HG02759 (cell line): Measurements from ENCODE around the gene DNPH1.

ENCODE experiments used
- ATAC-seq: cut with Tn5 transposase; IDR thresholded peaks from one replicate; pipeline ENCODE4 v1.9.1; 2021; ENCODE audit warnings: mild to moderate bottlenecking, moderate library complexity; ENCODE audit not compliant: unreplicated experiment

Gene DNPH1

DNA sequence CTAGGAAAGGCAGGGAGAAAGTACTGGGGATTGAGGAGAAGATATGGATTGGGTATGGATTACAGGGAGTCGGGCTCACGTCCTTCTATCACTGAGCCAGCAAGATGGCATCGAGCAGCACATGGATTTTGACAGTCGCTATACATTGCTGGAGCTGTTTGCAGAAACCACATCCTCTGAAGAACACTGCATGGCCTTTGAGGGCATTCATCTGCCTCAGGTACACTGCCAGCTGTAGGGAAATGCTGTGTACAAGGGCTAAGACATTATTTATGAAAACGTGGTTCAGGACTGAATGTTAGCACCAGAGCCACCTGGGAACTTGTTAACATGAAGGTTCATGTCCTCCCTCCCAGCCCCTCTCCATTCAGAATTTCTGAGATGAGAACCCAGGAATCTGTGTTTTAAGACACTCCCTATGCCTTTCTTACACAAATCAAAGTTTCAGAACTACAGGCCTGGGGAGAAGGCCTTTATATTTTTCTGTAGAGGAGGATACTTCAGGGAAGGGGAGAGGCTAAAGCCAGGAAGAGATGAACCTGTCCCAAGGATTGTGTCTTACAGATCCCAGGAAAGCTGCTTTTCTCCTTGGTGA is 43.8 kb downstream of the DNPH1 start:
- ATAC-seq, result no peak

DNA sequence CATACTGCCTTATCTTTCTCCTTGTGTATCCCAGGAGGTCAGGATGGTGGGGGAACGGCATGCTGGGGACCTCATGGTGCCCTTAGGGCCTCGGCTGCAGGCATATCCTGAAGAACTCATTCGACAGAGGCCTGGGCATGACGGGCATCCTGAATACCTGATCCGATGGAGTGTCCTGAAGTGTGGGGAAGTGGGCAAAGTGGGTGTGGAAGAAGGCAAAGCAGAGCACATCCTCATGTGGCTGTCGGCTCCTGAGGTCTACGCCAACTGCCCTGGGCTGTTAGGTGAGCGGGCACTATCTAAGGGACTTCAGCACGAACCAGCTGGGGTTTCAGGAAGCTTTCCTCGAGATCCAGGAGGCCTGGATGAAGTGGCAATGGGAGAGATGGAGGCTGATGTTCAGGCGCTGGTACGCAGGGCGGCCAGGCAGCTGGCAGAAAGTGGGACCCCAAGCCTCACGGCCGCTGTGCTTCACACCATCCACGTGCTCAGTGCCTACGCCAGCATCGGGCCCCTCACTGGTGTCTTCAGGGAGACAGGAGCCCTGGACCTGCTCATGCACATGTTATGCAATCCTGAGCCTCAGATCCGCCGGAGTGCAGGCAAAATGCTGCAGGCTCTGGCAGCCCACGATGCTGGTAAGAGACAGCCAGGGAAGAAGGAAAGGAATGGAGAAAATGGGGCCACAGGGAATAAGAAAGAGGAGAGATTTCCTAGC is 44.9 kb downstream of the DNPH1 start:
- ATAC-seq, result no peak

DNA sequence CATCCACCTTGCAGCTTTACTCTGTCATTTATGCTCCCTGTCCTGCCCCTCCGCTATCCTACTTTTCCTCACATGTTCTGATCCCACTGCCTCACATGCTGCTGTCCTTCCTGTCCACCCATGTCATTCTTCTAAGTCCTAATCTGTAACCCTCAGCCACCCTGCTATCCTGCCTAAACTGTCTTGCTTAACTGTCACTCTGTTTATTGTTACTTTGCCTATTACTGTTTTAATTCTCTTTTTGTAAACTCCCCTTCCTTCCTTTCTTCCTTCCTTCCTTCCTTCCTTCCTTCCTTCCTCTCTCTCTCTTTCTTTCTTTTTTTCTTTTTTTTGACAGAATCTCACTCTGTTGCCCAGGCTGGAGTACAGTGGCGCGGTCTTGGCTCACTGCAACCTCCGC is 45.8 kb downstream of the DNPH1 start:
- no peak for ATAC-seq

DNA sequence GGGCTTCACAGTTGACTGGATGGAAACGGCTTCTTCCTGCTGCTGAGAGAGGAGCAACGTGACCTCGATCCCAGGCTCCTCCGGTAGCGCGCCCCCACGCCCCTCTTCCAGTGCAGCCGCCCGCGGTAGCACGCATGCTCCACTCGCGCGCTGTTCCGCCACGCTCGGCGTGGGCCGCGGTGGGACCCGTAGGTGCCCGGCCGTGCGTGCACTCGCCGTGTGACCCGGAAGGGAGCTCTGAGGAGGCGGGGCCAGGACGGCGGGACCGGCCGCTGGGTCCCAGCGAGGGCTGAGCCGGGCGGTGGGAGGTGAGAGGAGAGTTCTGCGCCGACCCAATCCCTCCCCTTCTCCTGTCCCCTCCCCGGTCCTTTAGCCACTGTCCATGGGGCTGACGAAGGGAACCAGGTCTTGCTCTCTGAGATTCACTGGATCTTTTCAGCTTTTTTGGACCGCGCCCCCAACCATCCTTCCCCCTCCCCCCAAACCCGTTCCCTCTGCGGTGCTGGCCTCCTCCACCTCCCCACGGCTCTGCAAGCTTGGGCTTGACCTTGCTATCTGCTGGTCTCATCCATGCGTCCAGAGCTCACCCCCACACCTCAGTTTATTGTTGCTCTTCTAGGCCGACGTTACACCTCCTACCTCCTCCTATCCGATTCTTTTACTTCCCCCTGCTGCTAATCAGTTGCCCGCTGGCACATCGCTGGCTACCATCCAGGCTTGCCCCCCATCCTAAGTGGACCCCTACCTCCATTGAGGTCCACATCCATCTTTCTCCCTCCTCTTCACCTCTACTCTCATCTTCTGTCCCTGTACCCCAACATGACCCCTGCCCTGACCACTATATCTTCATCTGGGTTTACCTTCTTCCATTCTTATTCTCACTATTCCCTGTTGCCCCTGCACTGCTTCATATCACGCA is 47.1 kb downstream of the DNPH1 start, which contains the start of gene CUL9:
CUL9 (plus strand) TSS at position 255 of the 919 bp plus-strand sequence. CDS start 2,115 bp downstream, outside the sequence.
- ATAC-seq, result peak; percentile 97

DNA sequence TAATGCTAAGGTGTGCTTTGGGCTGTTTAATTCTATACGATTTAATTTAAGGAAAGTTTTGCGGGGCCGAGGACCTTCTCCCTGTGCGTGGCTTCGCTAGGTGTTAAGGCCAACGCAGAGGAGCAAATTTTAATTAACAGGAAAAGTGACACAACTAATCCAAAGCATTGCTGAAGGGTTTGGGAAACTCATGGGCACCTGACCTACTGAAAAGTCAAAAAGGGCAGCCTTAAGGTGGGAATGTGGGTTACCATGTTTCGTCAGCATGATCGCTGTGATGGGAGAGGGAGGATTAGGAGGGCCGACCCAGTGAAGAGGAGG is 47.7 kb downstream of the DNPH1 start:
- no peak for ATAC-seq

DNA sequence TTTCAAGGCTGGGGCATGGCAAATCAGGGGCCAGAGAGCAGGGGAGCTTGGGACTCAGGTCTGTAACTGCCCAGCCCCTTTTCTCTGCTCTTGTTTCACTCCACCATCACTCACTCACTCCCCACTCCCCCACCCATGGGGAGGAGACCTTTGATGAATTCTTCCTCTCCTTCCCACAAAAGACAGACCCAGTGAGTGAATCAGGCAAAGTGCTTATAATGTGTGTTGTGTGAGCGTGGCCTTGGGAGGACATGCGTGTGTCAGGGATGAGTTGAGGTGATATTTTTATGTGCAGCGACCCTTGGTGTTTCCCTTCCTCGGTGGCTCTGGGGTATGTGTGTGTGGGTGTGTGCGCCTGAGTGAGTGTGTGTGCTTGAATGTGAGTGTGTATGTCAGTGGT is 48.3 kb downstream of the DNPH1 start:
- no peak for ATAC-seq

DNA sequence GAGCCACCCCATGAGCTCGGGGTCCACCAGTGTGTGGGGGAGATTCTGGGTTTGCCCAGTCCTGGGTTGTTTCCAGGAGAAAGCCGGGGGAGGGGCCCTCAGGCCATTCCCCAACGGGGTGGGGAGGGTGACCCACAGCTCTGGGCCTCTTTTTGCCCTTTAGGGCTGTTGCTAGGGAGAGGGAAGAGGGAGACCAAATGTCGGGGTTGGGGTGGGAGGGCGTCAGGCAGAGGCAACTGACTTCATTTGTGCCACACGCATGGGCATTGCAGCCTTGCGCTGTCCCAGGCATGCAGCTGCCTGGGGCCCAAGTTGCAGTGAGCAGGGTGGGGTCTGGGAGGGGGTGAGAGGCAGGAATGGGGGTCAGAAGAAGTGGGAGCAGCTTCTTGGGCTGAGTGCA is 49.2 kb downstream of the DNPH1 start:
- no peak for ATAC-seq

DNA sequence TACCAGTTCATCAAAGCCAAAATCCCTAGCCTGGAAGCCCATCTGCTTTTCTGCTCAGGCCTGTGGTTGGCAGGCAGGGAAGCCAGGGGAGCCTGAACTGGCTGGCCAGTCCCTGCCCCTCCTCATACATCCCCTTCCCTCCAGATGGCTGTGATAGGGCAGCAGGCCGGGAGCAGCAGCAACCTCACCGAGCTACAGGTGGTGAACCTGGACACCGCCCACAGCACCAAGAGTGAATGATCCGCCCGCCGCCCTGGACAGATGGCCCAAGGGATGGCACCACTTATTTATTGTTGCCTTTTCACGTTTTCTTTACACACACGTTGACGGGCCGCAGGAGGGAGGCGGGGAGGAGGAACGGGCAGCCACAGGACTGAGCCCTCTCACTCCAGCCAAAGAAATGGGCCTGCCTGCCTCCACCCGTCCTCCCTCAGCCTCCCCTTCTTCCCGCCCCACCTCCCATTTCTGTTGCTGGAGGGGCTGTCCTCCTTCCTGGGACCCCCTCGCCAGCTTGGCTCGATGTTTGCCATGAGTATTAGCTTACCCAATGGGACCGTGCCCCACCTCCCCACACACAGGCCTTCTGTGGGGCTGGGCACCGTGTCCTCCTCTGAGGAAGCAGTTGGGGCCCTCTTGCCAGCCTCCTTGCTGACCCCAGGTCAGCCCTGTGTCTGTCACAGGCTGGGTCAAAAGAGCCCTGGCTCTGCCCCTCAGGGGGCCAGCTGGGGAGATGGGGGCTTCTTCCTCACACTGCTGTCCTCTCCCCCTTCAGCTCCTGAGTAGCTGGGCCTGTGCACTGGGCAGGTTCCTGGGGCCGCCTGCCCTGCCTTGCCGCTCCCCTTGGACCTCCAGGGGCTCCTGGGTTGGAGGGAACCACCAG is 50.1 kb downstream of the DNPH1 start:
- no peak for ATAC-seq

DNA sequence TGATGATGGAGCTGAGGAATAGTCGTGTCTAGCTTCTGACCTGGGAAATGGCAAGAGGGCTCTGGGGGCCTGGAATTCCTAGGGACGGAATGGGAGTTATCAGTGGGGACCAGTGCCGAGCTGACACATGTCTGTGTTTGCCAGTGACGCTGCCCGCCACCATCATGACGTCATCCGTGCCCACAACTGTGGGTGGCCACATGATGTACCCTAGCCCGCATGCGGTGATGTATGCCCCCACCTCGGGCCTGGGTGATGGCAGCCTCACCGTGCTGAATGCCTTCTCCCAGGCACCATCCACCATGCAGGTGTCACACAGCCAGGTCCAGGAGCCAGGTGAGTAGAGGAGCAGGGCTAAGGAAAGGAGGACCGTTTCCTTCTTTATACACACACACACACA is 51.1 kb downstream of the DNPH1 start:
- ATAC-seq, result no peak

DNA sequence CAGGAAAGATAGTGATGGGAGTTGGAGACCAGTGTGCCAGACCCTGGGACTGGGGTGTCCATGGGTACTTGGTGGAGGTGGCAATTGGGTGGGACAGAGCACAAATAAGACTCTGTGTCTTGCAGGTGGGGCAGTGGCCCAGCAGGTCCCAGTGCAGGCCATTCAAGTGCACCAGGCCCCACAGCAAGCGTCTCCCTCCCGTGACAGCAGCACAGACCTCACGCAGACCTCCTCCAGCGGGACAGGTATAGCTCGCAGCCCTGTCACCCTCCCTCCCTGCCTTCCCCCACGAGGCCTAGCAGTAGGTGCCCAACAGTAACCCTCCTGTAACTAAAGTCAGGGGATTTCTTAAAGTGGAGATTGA is 52.9 kb downstream of the DNPH1 start:
- no peak for ATAC-seq

DNA sequence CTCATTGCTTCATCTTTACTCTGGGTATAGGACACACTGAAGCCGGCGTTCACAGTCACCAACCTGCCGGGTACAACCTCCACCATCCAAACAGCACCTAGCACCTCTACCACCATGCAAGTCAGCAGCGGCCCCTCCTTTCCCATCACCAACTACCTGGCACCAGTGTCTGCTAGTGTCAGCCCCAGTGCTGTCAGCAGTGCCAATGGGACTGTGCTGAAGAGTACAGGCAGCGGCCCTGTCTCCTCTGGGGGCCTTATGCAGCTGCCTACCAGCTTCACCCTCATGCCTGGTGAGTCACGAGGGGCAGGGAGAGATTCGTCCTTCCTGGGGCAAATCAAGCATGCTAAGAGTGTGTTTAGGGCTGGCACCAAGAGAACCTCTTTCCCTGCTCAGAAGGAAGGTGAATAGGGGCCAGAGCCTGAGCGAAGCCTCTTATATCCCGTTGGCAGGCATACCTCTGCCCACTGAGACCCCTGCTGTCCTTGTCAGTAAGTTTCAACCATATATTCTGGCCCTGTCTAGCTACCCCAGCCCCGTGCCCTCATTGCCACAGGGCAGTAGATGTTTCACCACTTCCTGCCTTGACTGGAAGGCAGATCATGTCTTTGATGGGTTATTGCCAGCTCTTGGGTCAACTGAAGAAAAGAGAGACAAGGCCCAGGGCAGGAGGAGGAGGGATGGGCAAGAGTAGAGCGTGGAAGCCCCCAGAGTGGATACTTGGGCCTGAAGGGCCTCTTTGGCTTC is 53.4 kb downstream of the DNPH1 start:
- ATAC-seq, result no peak
